Body of pancreas (tissue), 4 donors: ENCODE results near the gene DNMT3A.

Experiments
- POLR2A ChIP-seq, 3 donors: fragments of 450-650 bp; IDR thresholded peaks; one replicate each; pipeline ENCODE4 v1.6.1; 2016; ENCODE audit warnings: antibody characterized with exemption in 3 of 3, mild to moderate bottlenecking in 2 of 3
- TF ChIP-seq, protein P1 (sequence below), 7 experiments: fragments of 450-650 bp in 4 of 7; fragments of 200-600 bp in 3 of 7; sonication (generic) in 3 of 7; IDR thresholded peaks; one replicate each; pipeline ENCODE4 v1.5.1; 2016 to 2019; ENCODE audit warnings: antibody characterized with exemption in 7 of 7

DNA sequence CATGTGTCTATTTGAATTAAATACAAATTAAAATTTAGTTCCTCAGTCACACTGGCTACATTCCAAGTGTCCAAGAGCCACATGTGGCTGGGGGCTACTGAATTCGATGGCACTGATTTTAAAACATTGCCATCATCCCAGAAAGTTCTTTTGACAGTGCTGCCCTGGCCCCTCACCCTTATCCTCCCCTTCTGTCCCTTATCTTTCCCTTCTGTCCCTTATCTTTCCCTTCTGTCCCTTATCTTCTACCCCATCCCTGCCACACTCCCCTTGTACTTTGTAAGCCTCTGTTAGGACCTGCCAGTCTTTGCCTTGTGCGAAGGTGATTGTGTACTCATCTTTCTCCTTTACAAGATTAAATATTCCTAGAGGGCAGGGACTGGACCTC, 85.2 kb downstream of the DNMT3A start:
- TF ChIP-seq, protein P1, sequence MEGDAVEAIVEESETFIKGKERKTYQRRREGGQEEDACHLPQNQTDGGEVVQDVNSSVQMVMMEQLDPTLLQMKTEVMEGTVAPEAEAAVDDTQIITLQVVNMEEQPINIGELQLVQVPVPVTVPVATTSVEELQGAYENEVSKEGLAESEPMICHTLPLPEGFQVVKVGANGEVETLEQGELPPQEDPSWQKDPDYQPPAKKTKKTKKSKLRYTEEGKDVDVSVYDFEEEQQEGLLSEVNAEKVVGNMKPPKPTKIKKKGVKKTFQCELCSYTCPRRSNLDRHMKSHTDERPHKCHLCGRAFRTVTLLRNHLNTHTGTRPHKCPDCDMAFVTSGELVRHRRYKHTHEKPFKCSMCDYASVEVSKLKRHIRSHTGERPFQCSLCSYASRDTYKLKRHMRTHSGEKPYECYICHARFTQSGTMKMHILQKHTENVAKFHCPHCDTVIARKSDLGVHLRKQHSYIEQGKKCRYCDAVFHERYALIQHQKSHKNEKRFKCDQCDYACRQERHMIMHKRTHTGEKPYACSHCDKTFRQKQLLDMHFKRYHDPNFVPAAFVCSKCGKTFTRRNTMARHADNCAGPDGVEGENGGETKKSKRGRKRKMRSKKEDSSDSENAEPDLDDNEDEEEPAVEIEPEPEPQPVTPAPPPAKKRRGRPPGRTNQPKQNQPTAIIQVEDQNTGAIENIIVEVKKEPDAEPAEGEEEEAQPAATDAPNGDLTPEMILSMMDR (IDR thresholded peaks at IDR 0.05), result no peak
- no peak for TF ChIP-seq POLR2A (IDR thresholded peaks at IDR 0.05)
